Measurements from ENCODE around the gene TRPM2. TPM values are rescaled to one million over a fixed set of nuclear protein-coding genes. Genes with fewer than 3 reads are reported as not detected.

The TRPM2 gene
- total and polyA plus RNA-seq, 8 donors, result 1.3 to 10.3 (median 2.4) TPM

DNA sequence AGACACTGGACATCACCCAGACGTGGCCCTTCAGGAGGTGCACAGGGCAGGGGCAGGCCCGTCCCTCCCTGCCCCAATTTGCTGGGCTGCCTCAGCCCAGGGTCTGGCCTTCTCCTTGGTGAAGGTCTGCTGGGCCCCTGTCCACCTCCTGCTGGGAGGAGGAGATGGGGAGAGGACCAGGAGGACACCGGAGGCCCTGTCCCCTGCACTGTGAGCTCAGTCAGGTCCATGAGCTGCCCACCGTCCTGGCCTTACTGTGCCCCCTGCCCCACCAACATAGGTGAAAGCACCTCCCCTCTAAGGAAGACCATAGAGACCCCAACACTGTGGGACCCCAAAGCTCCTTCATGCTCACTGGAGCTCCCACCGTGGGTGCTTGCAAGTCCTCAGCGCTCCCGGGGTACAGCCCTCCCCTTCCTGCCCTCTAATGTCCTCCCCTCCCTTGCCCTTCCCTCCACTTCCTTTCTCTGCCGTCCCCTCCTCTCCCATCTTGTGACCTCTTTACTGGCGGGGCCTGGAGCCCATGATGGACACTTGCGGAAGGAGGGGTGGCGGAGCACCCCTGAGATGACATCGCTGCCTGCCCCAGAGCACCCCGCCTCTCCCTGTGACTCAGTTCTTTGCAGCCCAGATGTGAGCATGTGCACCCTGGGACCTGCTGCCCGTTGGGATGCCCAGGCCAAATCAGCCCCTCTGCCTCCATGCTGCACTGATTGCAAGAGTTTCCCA lies 106.5 kb downstream of the TRPM2 start:
- Histone ChIP-seq H3K27ac (no peak overlapping the region), H3K4me3 (no peak overlapping the region), H3K36me3 (peaks cover 0 to 9% (median 3%) of the 10 kb centered on the region in 4 donors), H3K4me1 (peaks cover 6 to 30% (median 24%) of the 10 kb centered on the region in 4 donors), H3K27me3 (no peaks in the 10 kb centered on the region), H3K9me3 (no peaks in the 10 kb centered on the region)
- 72 to 83% (median 82%) methylated on average over 11 to 14 of the region's 14 CpGs for WGBS, 5 donors
- intact Hi-C loops (cut with DNase I; ENCODE audit: low total_unique reads), result no loop called here
- no peak for DNase-seq
- TF ChIP-seq POLR2AphosphoS5 (IDR thresholded peaks at IDR 0.05) (no peak), EP300 (IDR thresholded peaks at IDR 0.05) (no peak), POLR2A (IDR thresholded peaks at IDR 0.05) (no peak)
- TF ChIP-seq, protein P1, sequence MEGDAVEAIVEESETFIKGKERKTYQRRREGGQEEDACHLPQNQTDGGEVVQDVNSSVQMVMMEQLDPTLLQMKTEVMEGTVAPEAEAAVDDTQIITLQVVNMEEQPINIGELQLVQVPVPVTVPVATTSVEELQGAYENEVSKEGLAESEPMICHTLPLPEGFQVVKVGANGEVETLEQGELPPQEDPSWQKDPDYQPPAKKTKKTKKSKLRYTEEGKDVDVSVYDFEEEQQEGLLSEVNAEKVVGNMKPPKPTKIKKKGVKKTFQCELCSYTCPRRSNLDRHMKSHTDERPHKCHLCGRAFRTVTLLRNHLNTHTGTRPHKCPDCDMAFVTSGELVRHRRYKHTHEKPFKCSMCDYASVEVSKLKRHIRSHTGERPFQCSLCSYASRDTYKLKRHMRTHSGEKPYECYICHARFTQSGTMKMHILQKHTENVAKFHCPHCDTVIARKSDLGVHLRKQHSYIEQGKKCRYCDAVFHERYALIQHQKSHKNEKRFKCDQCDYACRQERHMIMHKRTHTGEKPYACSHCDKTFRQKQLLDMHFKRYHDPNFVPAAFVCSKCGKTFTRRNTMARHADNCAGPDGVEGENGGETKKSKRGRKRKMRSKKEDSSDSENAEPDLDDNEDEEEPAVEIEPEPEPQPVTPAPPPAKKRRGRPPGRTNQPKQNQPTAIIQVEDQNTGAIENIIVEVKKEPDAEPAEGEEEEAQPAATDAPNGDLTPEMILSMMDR (IDR thresholded peaks at IDR 0.05), result no peak

DNA sequence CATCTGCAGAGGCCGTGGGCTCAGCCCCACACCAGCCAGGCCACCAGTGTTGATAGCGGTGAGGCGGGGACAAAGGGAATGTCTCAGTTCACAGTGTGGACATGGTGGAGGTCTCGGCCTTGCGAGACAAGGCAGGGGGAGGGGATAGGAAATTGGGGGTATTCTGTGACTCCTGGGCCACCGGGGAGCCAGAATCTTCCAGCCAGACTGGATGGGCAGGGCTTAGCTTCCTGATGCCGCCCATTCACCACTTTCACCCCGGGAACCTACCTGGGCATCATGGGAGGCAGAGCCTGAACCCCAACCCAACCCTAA lies 107.0 kb downstream of the TRPM2 start:
- Histone ChIP-seq H3K27me3 (no peaks in the 10 kb centered on the region), H3K9me3 (no peaks in the 10 kb centered on the region), H3K36me3 (peaks cover 0 to 9% (median 3%) of the 10 kb centered on the region in 4 donors), H3K27ac (no peak overlapping the region), H3K4me3 (no peak overlapping the region), H3K4me1 (peaks cover 6 to 26% (median 23%) of the 10 kb centered on the region in 4 donors)
- WGBS, 5 donors, result 89 to 98% (median 92%) methylated on average over 8 of the region's 8 CpGs
- no peak for TF ChIP-seq EP300 (IDR thresholded peaks at IDR 0.05)
- no peak for DNase-seq
- intact Hi-C loops (cut with DNase I; ENCODE audit: low total_unique reads), result no loop called here

DNA sequence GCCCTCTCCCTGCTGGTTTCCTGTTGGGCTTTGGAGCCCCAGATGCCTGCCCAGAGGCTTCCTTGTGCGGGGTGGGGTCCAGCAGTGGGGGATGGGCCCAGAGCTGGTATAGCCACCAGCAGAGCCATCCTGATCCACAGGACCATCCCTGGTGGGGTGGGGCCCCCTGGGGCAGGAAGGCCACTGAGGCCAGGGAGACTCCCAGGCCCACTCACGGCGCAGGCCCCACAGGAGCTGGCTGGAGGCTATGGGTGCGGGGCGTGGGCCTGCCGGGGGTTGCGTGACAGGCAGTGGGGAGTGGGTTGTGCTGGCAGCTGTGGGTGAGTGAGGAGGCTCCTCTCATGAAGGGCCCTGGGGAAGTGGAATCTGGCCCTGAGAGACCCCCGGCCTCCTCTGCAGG lies 107.6 kb downstream of the TRPM2 start:
- 94 to 100% (median 95%) methylated on average over 1 to 8 of the region's 8 CpGs for WGBS, 5 donors

DNA sequence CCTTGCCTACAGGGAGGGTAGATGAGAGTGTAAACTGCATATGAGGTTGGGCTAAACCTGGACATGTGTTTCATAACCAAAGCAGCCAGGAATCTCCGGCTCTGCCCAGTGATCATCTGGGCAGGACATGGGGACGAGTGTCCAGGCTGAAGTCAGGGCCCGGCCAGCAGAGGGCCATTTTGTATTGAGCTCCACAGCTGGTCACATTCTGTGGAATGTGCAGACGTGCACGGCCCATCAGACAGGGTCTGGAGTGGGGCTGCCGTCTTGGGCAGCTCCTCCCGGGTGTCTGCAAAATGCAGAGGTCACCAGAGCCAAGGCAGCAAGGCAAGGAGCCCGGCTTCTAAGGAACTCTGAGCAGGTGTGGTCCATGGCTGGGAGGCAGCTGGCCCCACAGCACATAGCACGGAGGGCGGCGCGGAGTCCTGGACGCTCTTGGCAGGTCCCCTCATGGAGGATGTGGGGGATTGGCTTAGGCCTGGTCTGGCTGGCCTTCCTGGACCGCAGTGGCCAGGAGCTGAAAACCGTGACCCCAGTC lies 108.1 kb downstream of the TRPM2 start:
- H3K4me1 ChIP-seq, result peaks cover 0 to 16% (median 12%) of the 10 kb centered on the region in 4 donors
- H3K27ac ChIP-seq, result no peak overlapping the region
- TF ChIP-seq, protein P1 (IDR thresholded peaks at IDR 0.05), result no peak
- TF ChIP-seq EP300 (IDR thresholded peaks at IDR 0.05) (no peak), POLR2A (IDR thresholded peaks at IDR 0.05) (no peak), POLR2AphosphoS5 (IDR thresholded peaks at IDR 0.05) (no peak)
- peak in 1 of 2 donors; percentile 46 for DNase-seq
- H3K27me3 ChIP-seq, result no peaks in the 10 kb centered on the region
- H3K9me3 ChIP-seq, result no peaks in the 10 kb centered on the region
- intact Hi-C loops (cut with DNase I; ENCODE audit: low total_unique reads), result no loop called here
- no peak overlapping the region for H3K4me3 ChIP-seq
- H3K36me3 ChIP-seq, result peaks cover 0 to 9% (median 3%) of the 10 kb centered on the region in 4 donors
- 61 to 83% (median 64%) methylated on average over 10 to 15 of the region's 15 CpGs for WGBS, 5 donors

More for the DNA sequence above, 107.6 kb downstream of the TRPM2 start:
- Histone ChIP-seq H3K4me1 (peaks cover 4 to 22% (median 17%) of the 10 kb centered on the region in 4 donors), H3K36me3 (peaks cover 0 to 9% (median 3%) of the 10 kb centered on the region in 4 donors), H3K27me3 (no peaks in the 10 kb centered on the region), H3K27ac (no peak overlapping the region), H3K4me3 (no peak overlapping the region), H3K9me3 (no peaks in the 10 kb centered on the region)
- intact Hi-C loops (cut with DNase I; ENCODE audit: low total_unique reads), result no loop called here
- DNase-seq, result no peak
- TF ChIP-seq POLR2AphosphoS5 (IDR thresholded peaks at IDR 0.05) (no peak), EP300 (IDR thresholded peaks at IDR 0.05) (no peak), POLR2A (IDR thresholded peaks at IDR 0.05) (no peak)
- TF ChIP-seq, protein P1 (IDR thresholded peaks at IDR 0.05), result no peak

All from stomach (tissue), 9 donors.